ENCODE measurements around the gene LAMTOR3. TPM values are rescaled to one million over a fixed set of nuclear protein-coding genes. Genes with fewer than 3 reads are reported as not detected.

Gene LAMTOR3
- total and polyA plus RNA-seq, 9 of the 15 experiments (the other 6 are each of a cell fraction or from before 2014, with no cell fraction given) = 17.9 to 146 (median 59.4) TPM

DNA sequence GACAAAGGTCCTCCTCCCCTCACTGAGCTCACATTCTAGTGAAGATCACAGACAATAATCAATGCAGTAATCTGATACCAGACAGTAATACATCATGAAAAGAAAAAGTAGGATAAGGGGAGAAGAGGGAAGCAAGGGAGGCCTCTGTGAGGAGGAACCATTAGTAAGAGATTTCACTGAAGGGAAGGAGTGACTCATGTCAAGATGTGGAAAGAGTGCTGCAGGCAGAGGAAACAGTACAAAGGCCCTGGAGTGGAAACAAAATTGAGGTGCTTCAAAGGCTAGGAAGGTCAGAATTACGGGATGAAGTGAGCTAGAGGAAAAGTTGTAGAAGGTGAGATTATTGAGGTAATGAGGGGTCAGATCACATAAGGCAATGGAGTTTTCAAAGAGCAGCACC is 38.1 kb downstream of the LAMTOR3 start:
- no TSS peak for BruUV-seq (replicated peaks)
- ATAC-seq = peak; percentile 41; the same call in 1 of the 3 replicates
- H3K79me2 ChIP-seq (ENCODE audit: control insufficient read depth, insufficient read depth, low read length) = no peaks in the 10 kb centered on the region
- TF ChIP-seq, protein P1, sequence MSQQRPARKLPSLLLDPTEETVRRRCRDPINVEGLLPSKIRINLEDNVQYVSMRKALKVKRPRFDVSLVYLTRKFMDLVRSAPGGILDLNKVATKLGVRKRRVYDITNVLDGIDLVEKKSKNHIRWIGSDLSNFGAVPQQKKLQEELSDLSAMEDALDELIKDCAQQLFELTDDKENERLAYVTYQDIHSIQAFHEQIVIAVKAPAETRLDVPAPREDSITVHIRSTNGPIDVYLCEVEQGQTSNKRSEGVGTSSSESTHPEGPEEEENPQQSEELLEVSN (IDR thresholded peaks at IDR 0.05; ENCODE audit: borderline replicate concordance in 1 of 2, extremely low read depth in 1 of 2, insufficient read depth in 1 of 2, insufficient read length in 1 of 2, low read depth in 1 of 2, low read length in 1 of 2, poor library complexity in 1 of 2, severe bottlenecking in 1 of 2) = no peak
- TF ChIP-seq DPF2 (IDR thresholded peaks at IDR 0.05) (peak; percentile 54), SMARCA4 (IDR thresholded peaks at IDR 0.05) (peak; percentile 44; the same call in 1 of the 2 replicates), STAG1 (CRISPR knock-in tag; IDR thresholded peaks at IDR 0.05; ENCODE audit: borderline replicate concordance) (no peak), RBM25 (IDR thresholded peaks at IDR 0.05; ENCODE audit: low read depth, low read length, severe bottlenecking) (no peak), ARID1B (IDR thresholded peaks at IDR 0.05) (peak; percentile 51; the same call in 1 of the 2 replicates), MYNN (IDR thresholded peaks at IDR 0.05) (no peak), MYNN (CRISPR knock-in tag; IDR thresholded peaks at IDR 0.05) (no peak), SMARCA5 (IDR thresholded peaks at IDR 0.05) (0 out of 2 replicates have a peak, but pooled peaks have one; percentile 36), ZNF444 (CRISPR knock-in tag; IDR thresholded peaks at IDR 0.05) (no peak), RBM22 (IDR thresholded peaks at IDR 0.05; ENCODE audit: low read depth, low read length, poor library complexity, severe bottlenecking) (no peak), ZFP36 (IDR thresholded peaks at IDR 0.05; ENCODE audit: low read depth, low read length, partially characterized antibody) (peak; percentile 34), TRIM24 (IDR thresholded peaks at IDR 0.05) (0 out of 4 replicates have a peak, but pooled peaks have one; percentile 40 to 47)
- TF ChIP-seq, protein P2, sequence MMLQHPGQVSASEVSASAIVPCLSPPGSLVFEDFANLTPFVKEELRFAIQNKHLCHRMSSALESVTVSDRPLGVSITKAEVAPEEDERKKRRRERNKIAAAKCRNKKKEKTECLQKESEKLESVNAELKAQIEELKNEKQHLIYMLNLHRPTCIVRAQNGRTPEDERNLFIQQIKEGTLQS (IDR thresholded peaks at IDR 0.05) = peak; percentile 54
- TF ChIP-seq, protein P2 (CRISPR knock-in tag; conservative IDR thresholded peaks at IDR 0.05) = no peak

More for the DNA sequence above, 38.1 kb downstream of the LAMTOR3 start:
- H3K4me3 ChIP-seq = no peak overlapping the region
- intact Hi-C loops (cut with micrococcal nuclease) = no loop called here
- no peak for FAIRE-seq
- no peaks in the 10 kb centered on the region for H4K20me1 ChIP-seq (replicated peaks; ENCODE audit: control insufficient read depth, insufficient read depth, low read length)
- H3K4me2 ChIP-seq (ENCODE audit: insufficient read depth, low read length) = no peak overlapping the region
- H3K36me3 ChIP-seq (ENCODE audit: control insufficient read depth, insufficient read depth, low read length) = no peaks in the 10 kb centered on the region; the same call in 2 of the 3 replicates
- in situ Hi-C loops (cut with MboI) = no loop called here
- POLR2A ChIA-PET = no interaction called here
- no peaks in the 10 kb centered on the region for H3K9me3 ChIP-seq (replicated peaks; ENCODE audit: control insufficient read depth, insufficient read depth, low read depth, low read length)
- CTCF ChIA-PET (ENCODE audit: low intra/inter-chr PET ratio) = no interaction called here
- peaks cover 0 to 12% of the 10 kb centered on the region in 2 experiments; a peak in 2 of 5 replicates for H3K4me1 ChIP-seq (replicated peaks in 1 of 2; ENCODE audit: control insufficient read depth in 2 of 2, insufficient read depth in 2 of 2, low read length in 2 of 2)
- WGBS (ENCODE audit: insufficient coverage, low coverage, missing lambda C conversion rate) = 18% methylated on average over 1 of the region's 1 CpG
- DNase-seq (ENCODE audit: extremely low read depth in 1 of 4, low spot score in 3 of 4) = peak in 1 of 4 experiments; percentile 24
- no peak overlapping the region for H3K27ac ChIP-seq (ENCODE audit: extremely low read depth, low read depth, low read length)
- H2AFZ ChIP-seq (ENCODE audit: low read depth, low read length) = peak overlapping the region; percentile 27; the same call in 1 of the 2 replicates
- H3K9ac ChIP-seq (ENCODE audit: insufficient read depth in 1 of 2, low read depth in 2 of 2, low read length in 2 of 2) = no peak overlapping the region
- H3K27me3 ChIP-seq (ENCODE audit: control insufficient read depth in 2 of 2, insufficient read depth in 2 of 2, low read length in 2 of 2) = no peaks in the 10 kb centered on the region
- H3K9me1 ChIP-seq (ENCODE audit: control insufficient read depth, insufficient read depth, low read length) = no peaks in the 10 kb centered on the region
